GM12878 (cell line): ENCODE measurements around the gene CAPN10. TPM values are rescaled to one million over a fixed set of nuclear protein-coding genes. Genes with fewer than 3 reads are reported as not detected.

Source experiments
- ATAC-seq: fragments of 200-7000 bp; cut with Tn5 transposase; 3 replicates; pipeline ENCODE4 v1.9.1; 2020; ENCODE audit warnings: mild to moderate bottlenecking, moderate library complexity
- BruUV-seq: library from RNA; stranded (reverse); fragments of 400-500 nt; replicated peaks from 2 replicates; lab custom pipeline; 2021; lab: Mats Ljungman, UMichigan
- CTCF ChIA-PET: fragments of 300-600 bp; sonication (Branson Sonifier 250); formaldehyde crosslinking; extraction: SDS; loops from one replicate; lab custom pipeline; 2021; ENCODE audit warnings: inconsistent platforms; lab: Yijun Ruan, JAX
- POLR2A ChIA-PET: fragments of 350-600 bp; formaldehyde crosslinking; extraction: SDS; loops from one replicate; lab custom pipeline; 2021; ENCODE audit warnings: inconsistent platforms; lab: Charles Lee
- RAD21 ChIA-PET: fragments of 300-600 bp; sonication (Branson Sonifier 250); formaldehyde crosslinking; loops from one replicate; lab custom pipeline; 2023; ENCODE audit warnings: antibody characterized with exemption; ENCODE audit not compliant: unreplicated experiment; lab: Charles Lee
- SMC1A ChIA-PET: fragments of 300-600 bp; sonication (Branson Sonifier 250); formaldehyde crosslinking; loops from one replicate; lab custom pipeline; 2023; ENCODE audit not compliant: unreplicated experiment, uncharacterized antibody; lab: Charles Lee
- DNase-seq: peaks from one replicate; pipeline ENCODE4 v3.0.0-alpha.2; 2011; ENCODE audit warnings: low read depth, low spot score
- FAIRE-seq: peaks from 3 replicates; lab custom pipeline; 2011; peaks lifted over from hg19 to GRCh38; lab: Jason Lieb, UNC
- H2AFZ ChIP-seq: 2 replicates; pipeline ENCODE4 v1.6.0; 2011; ENCODE audit warnings: low read depth, low read length, control low read depth; ENCODE audit not compliant: control insufficient read depth
- H3K27ac ChIP-seq: 2 replicates; pipeline ENCODE4 v1.5.1; 2011; ENCODE audit warnings: control low read depth; ENCODE audit not compliant: control insufficient read depth, insufficient read depth
- H3K27me3 ChIP-seq, 2 experiments: replicated peaks in 1 of 2; 2 replicates each; pipeline versions ENCODE4 v1.6.0 to v1.6.1; 2011; ENCODE audit warnings: low read length in 1 of 2; ENCODE audit not compliant: control insufficient read depth in 2 of 2, insufficient read depth in 2 of 2
- H3K36me3 ChIP-seq, 2 experiments: 2 replicates each; pipeline ENCODE4 v1.5.1; 2011; ENCODE audit warnings: low read length in 1 of 2; ENCODE audit not compliant: control insufficient read depth in 2 of 2, insufficient read depth in 2 of 2
- H3K4me1 ChIP-seq: 2 replicates; pipeline ENCODE4 v1.6.1; 2011; ENCODE audit warnings: mild to moderate bottlenecking, low read length, moderate library complexity, mixed read lengths; ENCODE audit not compliant: control insufficient read depth, insufficient read depth
- H3K4me2 ChIP-seq: 2 replicates; pipeline ENCODE4 v1.6.0; 2011; ENCODE audit warnings: control low read depth; ENCODE audit not compliant: control insufficient read depth, insufficient read depth
- H3K4me3 ChIP-seq: fragments of 200-600 bp; sonication (generic); 2 replicates; pipeline ENCODE4 v1.5.1; 2016
- H3K79me2 ChIP-seq: 2 replicates; pipeline ENCODE4 v1.6.0; 2011; ENCODE audit warnings: low read length; ENCODE audit not compliant: control insufficient read depth, insufficient read depth
- H3K9ac ChIP-seq: 2 replicates; pipeline ENCODE4 v1.8.0; 2011; ENCODE audit warnings: low read length, control low read depth, mixed read lengths; ENCODE audit not compliant: control insufficient read depth, insufficient read depth
- H3K9me3 ChIP-seq: replicated peaks from 3 replicates; pipeline ENCODE4 v1.5.1; 2011; ENCODE audit warnings: mild to moderate bottlenecking, low read length; ENCODE audit not compliant: control insufficient read depth, insufficient read depth
- H4K20me1 ChIP-seq: 2 replicates; pipeline ENCODE4 v1.6.0; 2011; ENCODE audit not compliant: control insufficient read depth, insufficient read depth
- GABPA ChIP-seq: IDR thresholded peaks from 2 replicates; pipeline ENCODE4 v1.6.1; 2014; ENCODE audit warnings: antibody characterized with exemption, low read depth, mild to moderate bottlenecking, inconsistent platforms
- HDAC6 ChIP-seq: fragments of 200-600 bp; sonication (generic); IDR thresholded peaks from one replicate; pipeline ENCODE4 v1.8.0; 2017; ENCODE audit warnings: antibody characterized with exemption; ENCODE audit not compliant: unreplicated experiment
- KLF5 ChIP-seq: fragments of 450-650 bp; IDR thresholded peaks from 2 replicates; pipeline ENCODE4 v1.6.1; 2014; ENCODE audit warnings: mild to moderate bottlenecking; ENCODE audit not compliant: partially characterized antibody
- MTA2 ChIP-seq: fragments of 450-650 bp; IDR thresholded peaks from 2 replicates; pipeline ENCODE4 v1.6.1; 2016; ENCODE audit warnings: low read depth, mild to moderate bottlenecking, moderate library complexity
- SMC3 ChIP-seq: IDR thresholded peaks from 2 replicates; pipeline ENCODE4 v1.6.1; 2011; ENCODE audit warnings: low read length, improper control_type of control experiment, borderline replicate concordance
- ZNF384 ChIP-seq: IDR thresholded peaks from 2 replicates; pipeline ENCODE4 v1.6.1; 2012; ENCODE audit warnings: low read depth, mild to moderate bottlenecking, low read length, improper control_type of control experiment, borderline replicate concordance
- WGBS: methylation state at CpG from one replicate; pipeline ENCODE4 v1.1.6; 2016; ENCODE audit warnings: low lambda C conversion rate; ENCODE audit not compliant: insufficient replicate concordance, insufficient coverage; ENCODE audit errors: missing lambda C conversion rate; 5-methylcytosine and 5-hydroxymethylcytosine counted together
- in situ Hi-C: fragments of 300-500 bp; cut with MboI; formaldehyde crosslinking; loops from 9 replicates; pipeline ENCODE4 v1.14.3; 2018; ENCODE audit warnings: mixed read lengths
- intact Hi-C: fragments of 100-400 bp; cut with micrococcal nuclease; formaldehyde crosslinking; loops from one replicate; pipeline ENCODE4 v1.14.2; 2022; ENCODE audit not compliant: unreplicated experiment
- polyA plus RNA-seq, 11 experiments: library from polyadenylated mRNA; depleted of rRNA in 4 of 11; unstranded in 6 of 11; stranded (reverse) in 5 of 11; fragments of >200 nt; fragmentation: Nextera tagmentation in 4 of 11; fragmentation: Illumina TruSeq in 1 of 11; extraction: Ambion mirVana in 4 of 11; extraction: Trizol in 1 of 11; gene quantifications; 1 replicate in 1 of 11; 2 replicates in 10 of 11; pipeline versions ENCODE4 v1.2.1 to v1.2.3, GENCODE V29; 2011 to 2016; ENCODE audit warnings: inconsistent platforms in 2 of 11, missing spikeins in 2 of 11, low read depth in 1 of 11
- total RNA-seq, 4 experiments: library from RNA; depleted of rRNA in 3 of 4; stranded (reverse); fragments of >200 nt in 3 of 4; fragmentation: Illumina TruSeq in 1 of 4; extraction: Trizol in 1 of 4; gene quantifications; 2 replicates each; pipeline versions ENCODE4 v1.2.1 to v1.2.3, GENCODE V29; 2013 to 2021
- TF ChIP-seq, protein P1 (sequence below): fragments of 450-650 bp; IDR thresholded peaks from 2 replicates; pipeline ENCODE4 v1.6.1; 2017; ENCODE audit warnings: mild to moderate bottlenecking, moderate library complexity
- TF ChIP-seq, protein P2 (sequence below): fragments of 450-650 bp; IDR thresholded peaks from 2 replicates; pipeline ENCODE4 v1.6.1; 2016; ENCODE audit warnings: mild to moderate bottlenecking, moderate library complexity, borderline replicate concordance
- TF ChIP-seq, protein P3 (sequence below): fragments of 450-650 bp; IDR thresholded peaks from 2 replicates; pipeline ENCODE4 v1.6.1; 2017; ENCODE audit warnings: mild to moderate bottlenecking, low read depth, inconsistent platforms; ENCODE audit not compliant: poor library complexity, severe bottlenecking
- TF ChIP-seq, protein P4 (sequence below): IDR thresholded peaks from 2 replicates; pipeline ENCODE4 v1.6.1; 2012; ENCODE audit warnings: mild to moderate bottlenecking, low read depth, low read length

The CAPN10 gene
- total and polyA plus RNA-seq, 10 of the 15 experiments (the other 5 are each of a cell fraction or from before 2014, with no cell fraction given) = 0.37 to 40.6 (median 17.5) TPM

DNA sequence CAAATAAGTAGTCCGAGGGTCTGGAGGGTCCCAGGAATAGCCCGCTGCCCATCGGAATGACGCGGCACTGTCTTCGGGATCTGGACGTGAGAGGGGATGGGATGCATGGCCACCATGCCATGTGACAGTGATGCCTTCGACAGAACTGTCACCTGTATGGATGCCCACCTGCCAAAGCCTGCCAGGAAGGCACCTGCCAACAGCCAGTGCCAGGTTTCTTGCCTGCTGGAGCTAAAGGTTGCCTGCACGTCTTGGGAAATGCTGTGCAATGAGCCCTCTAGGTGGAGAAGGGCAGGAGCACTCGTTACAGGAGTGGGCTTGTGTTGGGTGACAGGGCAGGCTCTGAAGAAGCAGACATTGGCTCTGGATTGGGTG lies 59.3 kb downstream of the CAPN10 start:
- Histone ChIP-seq H3K27me3 (peaks cover 0 to 3% of the 10 kb centered on the region in 2 experiments; a peak in 2 of 4 replicates), H3K4me3 (no peak overlapping the region), H3K4me1 (no peaks in the 10 kb centered on the region), H4K20me1 (no peaks in the 10 kb centered on the region), H3K4me2 (no peak overlapping the region), H3K79me2 (no peaks in the 10 kb centered on the region), H3K36me3 (no peaks in the 10 kb centered on the region), H2AFZ (no peak overlapping the region), H3K9ac (no peak overlapping the region), H3K9me3 (no peaks in the 10 kb centered on the region; the same call in 2 of the 3 replicates), H3K27ac (no peak overlapping the region)
- 46% methylated on average over 10 of the region's 10 CpGs for WGBS
- in situ Hi-C loops = no loop called here
- intact Hi-C loops = no loop called here
- ChIA-PET SMC1A (no interaction called here), CTCF (no interaction called here), POLR2A (no interaction called here), RAD21 (no interaction called here)
- FAIRE-seq (no peak), DNase-seq (no peak), ATAC-seq (no peak)
- BruUV-seq = no TSS peak
- TF ChIP-seq, protein P1, sequence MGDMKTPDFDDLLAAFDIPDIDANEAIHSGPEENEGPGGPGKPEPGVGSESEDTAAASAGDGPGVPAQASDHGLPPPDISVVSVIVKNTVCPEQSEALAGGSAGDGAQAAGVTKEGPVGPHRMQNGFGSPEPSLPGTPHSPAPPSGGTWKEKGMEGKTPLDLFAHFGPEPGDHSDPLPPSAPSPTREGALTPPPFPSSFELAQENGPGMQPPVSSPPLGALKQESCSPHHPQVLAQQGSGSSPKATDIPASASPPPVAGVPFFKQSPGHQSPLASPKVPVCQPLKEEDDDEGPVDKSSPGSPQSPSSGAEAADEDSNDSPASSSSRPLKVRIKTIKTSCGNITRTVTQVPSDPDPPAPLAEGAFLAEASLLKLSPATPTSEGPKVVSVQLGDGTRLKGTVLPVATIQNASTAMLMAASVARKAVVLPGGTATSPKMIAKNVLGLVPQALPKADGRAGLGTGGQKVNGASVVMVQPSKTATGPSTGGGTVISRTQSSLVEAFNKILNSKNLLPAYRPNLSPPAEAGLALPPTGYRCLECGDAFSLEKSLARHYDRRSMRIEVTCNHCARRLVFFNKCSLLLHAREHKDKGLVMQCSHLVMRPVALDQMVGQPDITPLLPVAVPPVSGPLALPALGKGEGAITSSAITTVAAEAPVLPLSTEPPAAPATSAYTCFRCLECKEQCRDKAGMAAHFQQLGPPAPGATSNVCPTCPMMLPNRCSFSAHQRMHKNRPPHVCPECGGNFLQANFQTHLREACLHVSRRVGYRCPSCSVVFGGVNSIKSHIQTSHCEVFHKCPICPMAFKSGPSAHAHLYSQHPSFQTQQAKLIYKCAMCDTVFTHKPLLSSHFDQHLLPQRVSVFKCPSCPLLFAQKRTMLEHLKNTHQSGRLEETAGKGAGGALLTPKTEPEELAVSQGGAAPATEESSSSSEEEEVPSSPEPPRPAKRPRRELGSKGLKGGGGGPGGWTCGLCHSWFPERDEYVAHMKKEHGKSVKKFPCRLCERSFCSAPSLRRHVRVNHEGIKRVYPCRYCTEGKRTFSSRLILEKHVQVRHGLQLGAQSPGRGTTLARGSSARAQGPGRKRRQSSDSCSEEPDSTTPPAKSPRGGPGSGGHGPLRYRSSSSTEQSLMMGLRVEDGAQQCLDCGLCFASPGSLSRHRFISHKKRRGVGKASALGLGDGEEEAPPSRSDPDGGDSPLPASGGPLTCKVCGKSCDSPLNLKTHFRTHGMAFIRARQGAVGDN = no peak
- TF ChIP-seq SMC3 (no peak), MTA2 (no peak), HDAC6 (no peak), ZNF384 (no peak), GABPA (no peak), KLF5 (no peak)
- TF ChIP-seq, protein P2, sequence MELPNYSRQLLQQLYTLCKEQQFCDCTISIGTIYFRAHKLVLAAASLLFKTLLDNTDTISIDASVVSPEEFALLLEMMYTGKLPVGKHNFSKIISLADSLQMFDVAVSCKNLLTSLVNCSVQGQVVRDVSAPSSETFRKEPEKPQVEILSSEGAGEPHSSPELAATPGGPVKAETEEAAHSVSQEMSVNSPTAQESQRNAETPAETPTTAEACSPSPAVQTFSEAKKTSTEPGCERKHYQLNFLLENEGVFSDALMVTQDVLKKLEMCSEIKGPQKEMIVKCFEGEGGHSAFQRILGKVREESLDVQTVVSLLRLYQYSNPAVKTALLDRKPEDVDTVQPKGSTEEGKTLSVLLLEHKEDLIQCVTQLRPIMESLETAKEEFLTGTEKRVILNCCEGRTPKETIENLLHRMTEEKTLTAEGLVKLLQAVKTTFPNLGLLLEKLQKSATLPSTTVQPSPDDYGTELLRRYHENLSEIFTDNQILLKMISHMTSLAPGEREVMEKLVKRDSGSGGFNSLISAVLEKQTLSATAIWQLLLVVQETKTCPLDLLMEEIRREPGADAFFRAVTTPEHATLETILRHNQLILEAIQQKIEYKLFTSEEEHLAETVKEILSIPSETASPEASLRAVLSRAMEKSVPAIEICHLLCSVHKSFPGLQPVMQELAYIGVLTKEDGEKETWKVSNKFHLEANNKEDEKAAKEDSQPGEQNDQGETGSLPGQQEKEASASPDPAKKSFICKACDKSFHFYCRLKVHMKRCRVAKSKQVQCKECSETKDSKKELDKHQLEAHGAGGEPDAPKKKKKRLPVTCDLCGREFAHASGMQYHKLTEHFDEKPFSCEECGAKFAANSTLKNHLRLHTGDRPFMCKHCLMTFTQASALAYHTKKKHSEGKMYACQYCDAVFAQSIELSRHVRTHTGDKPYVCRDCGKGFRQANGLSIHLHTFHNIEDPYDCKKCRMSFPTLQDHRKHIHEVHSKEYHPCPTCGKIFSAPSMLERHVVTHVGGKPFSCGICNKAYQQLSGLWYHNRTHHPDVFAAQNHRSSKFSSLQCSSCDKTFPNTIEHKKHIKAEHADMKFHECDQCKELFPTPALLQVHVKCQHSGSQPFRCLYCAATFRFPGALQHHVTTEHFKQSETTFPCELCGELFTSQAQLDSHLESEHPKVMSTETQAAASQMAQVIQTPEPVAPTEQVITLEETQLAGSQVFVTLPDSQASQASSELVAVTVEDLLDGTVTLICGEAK = no peak
- TF ChIP-seq, protein P3, sequence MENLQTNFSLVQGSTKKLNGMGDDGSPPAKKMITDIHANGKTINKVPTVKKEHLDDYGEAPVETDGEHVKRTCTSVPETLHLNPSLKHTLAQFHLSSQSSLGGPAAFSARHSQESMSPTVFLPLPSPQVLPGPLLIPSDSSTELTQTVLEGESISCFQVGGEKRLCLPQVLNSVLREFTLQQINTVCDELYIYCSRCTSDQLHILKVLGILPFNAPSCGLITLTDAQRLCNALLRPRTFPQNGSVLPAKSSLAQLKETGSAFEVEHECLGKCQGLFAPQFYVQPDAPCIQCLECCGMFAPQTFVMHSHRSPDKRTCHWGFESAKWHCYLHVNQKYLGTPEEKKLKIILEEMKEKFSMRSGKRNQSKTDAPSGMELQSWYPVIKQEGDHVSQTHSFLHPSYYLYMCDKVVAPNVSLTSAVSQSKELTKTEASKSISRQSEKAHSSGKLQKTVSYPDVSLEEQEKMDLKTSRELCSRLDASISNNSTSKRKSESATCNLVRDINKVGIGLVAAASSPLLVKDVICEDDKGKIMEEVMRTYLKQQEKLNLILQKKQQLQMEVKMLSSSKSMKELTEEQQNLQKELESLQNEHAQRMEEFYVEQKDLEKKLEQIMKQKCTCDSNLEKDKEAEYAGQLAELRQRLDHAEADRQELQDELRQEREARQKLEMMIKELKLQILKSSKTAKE = no peak
- TF ChIP-seq, protein P4, sequence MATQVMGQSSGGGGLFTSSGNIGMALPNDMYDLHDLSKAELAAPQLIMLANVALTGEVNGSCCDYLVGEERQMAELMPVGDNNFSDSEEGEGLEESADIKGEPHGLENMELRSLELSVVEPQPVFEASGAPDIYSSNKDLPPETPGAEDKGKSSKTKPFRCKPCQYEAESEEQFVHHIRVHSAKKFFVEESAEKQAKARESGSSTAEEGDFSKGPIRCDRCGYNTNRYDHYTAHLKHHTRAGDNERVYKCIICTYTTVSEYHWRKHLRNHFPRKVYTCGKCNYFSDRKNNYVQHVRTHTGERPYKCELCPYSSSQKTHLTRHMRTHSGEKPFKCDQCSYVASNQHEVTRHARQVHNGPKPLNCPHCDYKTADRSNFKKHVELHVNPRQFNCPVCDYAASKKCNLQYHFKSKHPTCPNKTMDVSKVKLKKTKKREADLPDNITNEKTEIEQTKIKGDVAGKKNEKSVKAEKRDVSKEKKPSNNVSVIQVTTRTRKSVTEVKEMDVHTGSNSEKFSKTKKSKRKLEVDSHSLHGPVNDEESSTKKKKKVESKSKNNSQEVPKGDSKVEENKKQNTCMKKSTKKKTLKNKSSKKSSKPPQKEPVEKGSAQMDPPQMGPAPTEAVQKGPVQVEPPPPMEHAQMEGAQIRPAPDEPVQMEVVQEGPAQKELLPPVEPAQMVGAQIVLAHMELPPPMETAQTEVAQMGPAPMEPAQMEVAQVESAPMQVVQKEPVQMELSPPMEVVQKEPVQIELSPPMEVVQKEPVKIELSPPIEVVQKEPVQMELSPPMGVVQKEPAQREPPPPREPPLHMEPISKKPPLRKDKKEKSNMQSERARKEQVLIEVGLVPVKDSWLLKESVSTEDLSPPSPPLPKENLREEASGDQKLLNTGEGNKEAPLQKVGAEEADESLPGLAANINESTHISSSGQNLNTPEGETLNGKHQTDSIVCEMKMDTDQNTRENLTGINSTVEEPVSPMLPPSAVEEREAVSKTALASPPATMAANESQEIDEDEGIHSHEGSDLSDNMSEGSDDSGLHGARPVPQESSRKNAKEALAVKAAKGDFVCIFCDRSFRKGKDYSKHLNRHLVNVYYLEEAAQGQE = no peak
